Stimulated activated CD8-positive, alpha-beta memory T cell treated with anti-CD3 and anti-CD28 coated beads, Interleukin-15, amount 100 ng/mL, for 1 hour (primary cell): Measurements from ENCODE around the gene ROR1.

Experiments used
- DNase-seq: peaks from one replicate; pipeline ENCODE4 v3.0.0-alpha.2; 2020; ENCODE audit warnings: low read depth

The ROR1 gene

GRCh38 chr1:63884486-63884885, 110.7 kb downstream of the ROR1 start:
- no peak for DNase-seq

GRCh38 chr1:63885899-63886298, 112.1 kb downstream of the ROR1 start:
- no peak for DNase-seq

- no peak for DNase-seq
These were observed 112.5 kb downstream of the ROR1 start for GRCh38 chr1:63886340-63886739.

GRCh38 chr1:63887809-63888208, 114.0 kb downstream of the ROR1 start:
- DNase-seq, result no peak

GRCh38 chr1:63888984-63889383, 115.2 kb downstream of the ROR1 start:
- no peak for DNase-seq

- no peak for DNase-seq
These were observed 116.7 kb downstream of the ROR1 start for GRCh38 chr1:63890468-63890867.

- DNase-seq, result no peak
These were observed 117.4 kb downstream of the ROR1 start for GRCh38 chr1:63891060-63891690.

- DNase-seq, result no peak
These were observed 119.0 kb downstream of the ROR1 start for GRCh38 chr1:63892632-63893395.

- DNase-seq, result no peak
These were observed 120.2 kb downstream of the ROR1 start for GRCh38 chr1:63893976-63894375.

GRCh38 chr1:63894627-63895265, 120.9 kb downstream of the ROR1 start:
- no peak for DNase-seq

- no peak for DNase-seq
These were observed 122.9 kb downstream of the ROR1 start for GRCh38 chr1:63896755-63897154.

GRCh38 chr1:63898428-63899196, 124.8 kb downstream of the ROR1 start:
- no peak for DNase-seq

GRCh38 chr1:63901094-63901493, 127.3 kb downstream of the ROR1 start:
- no peak for DNase-seq

GRCh38 chr1:63902844-63903589, 129.2 kb downstream of the ROR1 start:
- DNase-seq, result no peak

- no peak for DNase-seq
These were observed 130.3 kb downstream of the ROR1 start for GRCh38 chr1:63903947-63904610.

- no peak for DNase-seq
These were observed 131.0 kb downstream of the ROR1 start for GRCh38 chr1:63904826-63905225.

- DNase-seq, result no peak
These were observed 132.4 kb downstream of the ROR1 start for GRCh38 chr1:63906047-63906704.

- no peak for DNase-seq
These were observed 133.2 kb downstream of the ROR1 start for GRCh38 chr1:63907051-63907450.

- no peak for DNase-seq
These were observed 134.2 kb downstream of the ROR1 start for GRCh38 chr1:63908016-63908415.

- no peak for DNase-seq
These were observed 135.7 kb downstream of the ROR1 start for GRCh38 chr1:63909526-63909925.

GRCh38 chr1:63911049-63911448, 137.2 kb downstream of the ROR1 start:
- DNase-seq, result no peak
